Gastrocnemius medialis (tissue), 4 donors: Measurements from ENCODE around the gene TRIM16. TPM values are rescaled to one million over a fixed set of nuclear protein-coding genes. Genes with fewer than 3 reads are reported as not detected.

Experiments
- ATAC-seq, 2 donors: fragments of 150-250 bp; one replicate each; pipeline ENCODE4 v1.9.1; 2016
- DNase-seq, 2 donors: peaks; one replicate each; pipeline ENCODE4 v3.0.0-alpha.2; 2019
- H3K27ac ChIP-seq, 4 donors: fragments of 200-600 bp; sonication (generic); 1 replicate in 1 of 4; 2 replicates in 3 of 4; pipeline ENCODE4 v1.5.1; 2016 to 2018; ENCODE audit warnings: mild to moderate bottlenecking in 2 of 4, moderate library complexity in 1 of 4
- H3K27me3 ChIP-seq, 3 donors: fragments of 200-600 bp; sonication (generic) in 2 of 3; 1 replicate in 1 of 3; 2 replicates in 2 of 3; pipeline versions ENCODE4 v1.5.1 to v1.6.0; 2016 to 2019; ENCODE audit warnings: mild to moderate bottlenecking in 1 of 3, moderate library complexity in 1 of 3
- H3K36me3 ChIP-seq, 2 donors: fragments of 200-600 bp; sonication (generic) in 1 of 2; one replicate each; pipeline ENCODE4 v1.5.1; 2017 to 2018
- H3K4me1 ChIP-seq, 2 donors: fragments of 200-600 bp; sonication (generic) in 1 of 2; one replicate each; pipeline ENCODE4 v1.5.1; 2016 to 2017; ENCODE audit warnings: mild to moderate bottlenecking in 2 of 2
- H3K4me3 ChIP-seq, 4 donors: fragments of 200-600 bp; sonication (generic) in 3 of 4; 1 replicate in 1 of 4; 2 replicates in 3 of 4; pipeline ENCODE4 v1.5.1; 2016 to 2019; ENCODE audit warnings: mild to moderate bottlenecking in 2 of 4
- H3K9me3 ChIP-seq, 3 donors: fragments of 200-600 bp; sonication (generic) in 2 of 3; 1 replicate in 1 of 3; 2 replicates in 2 of 3; pipeline ENCODE4 v1.5.1; 2016 to 2019
- CTCF ChIP-seq, 5 experiments: fragments of 450-650 bp in 3 of 5; fragments of 200-600 bp in 2 of 5; sonication (generic) in 2 of 5; IDR thresholded peaks in 4 of 5; conservative IDR thresholded peaks in 1 of 5; 1 replicate in 4 of 5; 2 replicates in 1 of 5; pipeline ENCODE4 v1.5.1; 2016 to 2019; ENCODE audit warnings: antibody characterized with exemption in 5 of 5, mild to moderate bottlenecking in 3 of 5, moderate library complexity in 3 of 5
- POLR2A ChIP-seq, 2 donors: fragments of 450-650 bp; IDR thresholded peaks; one replicate each; pipeline ENCODE4 v1.6.1; 2017; ENCODE audit warnings: antibody characterized with exemption in 2 of 2, mild to moderate bottlenecking in 2 of 2, moderate library complexity in 2 of 2
- in situ Hi-C, 4 donors: fragments of 200-750 bp; cut with MboI; loops; one replicate each; pipeline versions ENCODE4 v1.15.0 to v1.8.0; 2017; ENCODE audit warnings: low sequenced_read_pairs in 4 of 4
- intact Hi-C: fragments of 100-400 bp; cut with DNase I; formaldehyde crosslinking; loops from one replicate; pipeline ENCODE4 v1.15.1; 2023; ENCODE audit warnings: low total_unique reads
- total RNA-seq, 4 donors: library from RNA; depleted of rRNA; stranded (reverse); fragments of >200 nt; gene quantifications; one replicate each; pipeline versions ENCODE4 v1.1.0 to v1.2.3, GENCODE V29; 2016

TRIM16 gene
- total RNA-seq, 4 donors from 2014 or later = 14.0 to 33.0 (median 21.2) TPM

DNA sequence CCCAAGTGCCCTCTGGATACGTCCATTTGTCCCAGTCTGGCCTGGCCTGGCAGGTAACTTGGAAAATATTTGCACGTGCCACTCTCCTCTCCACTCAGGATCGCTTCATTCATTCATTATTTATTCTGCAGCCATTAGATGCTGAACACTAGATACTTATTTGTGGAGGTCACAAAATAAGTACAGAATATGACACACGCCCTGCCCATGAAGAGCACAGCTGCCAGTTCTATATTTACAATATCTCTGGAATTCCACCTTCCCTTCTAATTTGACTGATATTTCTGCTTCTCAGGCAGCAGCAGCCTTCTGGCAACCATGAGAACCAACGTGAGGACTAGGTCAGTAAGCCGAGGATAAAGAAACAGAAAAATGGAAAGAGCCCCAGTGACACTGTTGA is 20.9 kb downstream of the TRIM16 start:
- no peak for ATAC-seq
- TF ChIP-seq CTCF (IDR thresholded peaks at IDR 0.05 in 4 of 5, conservative IDR thresholded peaks at IDR 0.05 in 1 of 5) (no peak), POLR2A (IDR thresholded peaks at IDR 0.05) (no peak)
- in situ Hi-C loops (no loop called here), intact Hi-C loops (no loop called here)
- H3K9me3 ChIP-seq = no peaks in the 10 kb centered on the region
- no peak for DNase-seq
- H3K4me3 ChIP-seq = no peak overlapping the region
- H3K36me3 ChIP-seq = no peaks in the 10 kb centered on the region
- H3K27me3 ChIP-seq = no peaks in the 10 kb centered on the region
- H3K27ac ChIP-seq = no peak overlapping the region
- H3K4me1 ChIP-seq = no peaks in the 10 kb centered on the region

DNA sequence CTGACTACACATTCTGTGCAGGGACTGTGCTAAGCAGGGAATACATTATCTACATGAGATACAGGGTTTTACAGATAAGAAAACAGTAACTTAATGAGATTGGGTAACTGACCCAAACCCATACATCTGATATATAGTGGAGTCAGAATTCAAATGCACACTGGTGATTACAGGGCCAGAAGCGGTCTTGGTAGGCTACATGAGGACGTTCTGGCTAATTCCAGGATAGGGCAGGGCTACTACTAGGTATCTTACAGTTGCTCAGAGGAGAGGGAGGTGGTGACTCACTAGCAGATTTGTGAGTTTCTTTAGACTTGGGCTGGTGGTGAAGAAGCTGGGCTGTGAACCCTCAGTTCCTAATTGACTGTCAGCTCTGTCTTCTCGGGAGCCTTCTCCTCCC is 21.4 kb downstream of the TRIM16 start:
- in situ Hi-C loops (no loop called here), intact Hi-C loops (no loop called here)
- H3K4me3 ChIP-seq = no peak overlapping the region
- TF ChIP-seq POLR2A (IDR thresholded peaks at IDR 0.05) (no peak), CTCF (IDR thresholded peaks at IDR 0.05 in 4 of 5, conservative IDR thresholded peaks at IDR 0.05 in 1 of 5) (no peak)
- ATAC-seq (no peak), DNase-seq (no peak)
- H3K27me3 ChIP-seq = no peaks in the 10 kb centered on the region
- H3K4me1 ChIP-seq = no peaks in the 10 kb centered on the region
- H3K36me3 ChIP-seq = no peaks in the 10 kb centered on the region
- H3K9me3 ChIP-seq = no peaks in the 10 kb centered on the region
- no peak overlapping the region for H3K27ac ChIP-seq

DNA sequence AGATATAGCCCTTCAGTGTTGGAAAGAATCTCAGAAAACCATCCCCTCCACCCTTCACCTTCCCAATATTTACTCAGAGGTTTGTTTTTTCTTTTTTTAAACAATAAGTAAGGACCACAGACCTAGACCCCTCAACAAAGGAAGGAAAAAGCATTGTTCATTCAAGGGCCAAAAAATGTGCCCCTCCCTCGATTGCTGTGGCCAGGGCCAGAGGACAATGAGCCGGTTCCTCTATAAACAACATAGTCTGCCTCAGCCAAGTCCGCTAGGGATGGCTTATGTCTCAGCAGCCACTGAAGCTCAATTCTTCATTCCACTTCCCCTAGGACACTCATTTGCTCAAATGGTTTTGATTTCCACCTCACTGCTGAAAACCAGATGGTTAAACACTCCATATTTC is 24.0 kb downstream of the TRIM16 start:
- Histone ChIP-seq H3K27me3 (no peaks in the 10 kb centered on the region), H3K4me3 (no peak overlapping the region), H3K9me3 (no peaks in the 10 kb centered on the region), H3K36me3 (no peaks in the 10 kb centered on the region), H3K27ac (peak overlapping the region in 3 of 4 donors; percentile 51 to 66 (median 57)), H3K4me1 (no peaks in the 10 kb centered on the region)
- in situ Hi-C loops (no loop called here), intact Hi-C loops (no loop called here)
- DNase-seq (no peak), ATAC-seq (peak in 1 of 2 donors; percentile 54)
- TF ChIP-seq POLR2A (IDR thresholded peaks at IDR 0.05) (no peak), CTCF (IDR thresholded peaks at IDR 0.05 in 4 of 5, conservative IDR thresholded peaks at IDR 0.05 in 1 of 5) (no peak)

DNA sequence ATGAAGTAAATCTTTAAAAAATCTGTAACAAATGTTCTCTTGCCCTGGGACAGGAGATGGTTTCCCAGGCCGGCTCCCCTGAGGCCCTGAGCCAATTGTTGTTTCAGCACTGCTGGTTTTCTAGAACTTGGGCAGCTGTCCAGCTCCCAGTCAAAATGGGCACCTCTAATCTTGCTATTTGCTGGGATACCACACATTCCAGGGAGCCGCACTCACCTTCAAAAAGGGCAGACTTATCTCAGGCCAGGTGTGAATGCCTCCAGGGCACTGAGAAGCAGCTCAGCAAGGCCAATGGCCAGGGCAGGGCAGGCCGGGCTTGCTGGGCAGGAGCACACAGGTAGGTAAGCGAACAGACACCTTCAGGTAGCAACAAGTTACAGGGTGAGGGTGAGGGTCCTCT is 24.4 kb downstream of the TRIM16 start:
- no peak for TF ChIP-seq CTCF (IDR thresholded peaks at IDR 0.05 in 4 of 5, conservative IDR thresholded peaks at IDR 0.05 in 1 of 5)
- TF ChIP-seq POLR2A (IDR thresholded peaks at IDR 0.05) = no peak
- H3K4me3 ChIP-seq = no peak overlapping the region
- no peaks in the 10 kb centered on the region for H3K4me1 ChIP-seq
- H3K27ac ChIP-seq = peak overlapping the region in 3 of 4 donors; percentile 51 to 66 (median 57)
- no peaks in the 10 kb centered on the region for H3K27me3 ChIP-seq
- in situ Hi-C loops (no loop called here), intact Hi-C loops (no loop called here)
- H3K36me3 ChIP-seq = no peaks in the 10 kb centered on the region
- DNase-seq = no peak
- no peaks in the 10 kb centered on the region for H3K9me3 ChIP-seq
- no peak for ATAC-seq

DNA sequence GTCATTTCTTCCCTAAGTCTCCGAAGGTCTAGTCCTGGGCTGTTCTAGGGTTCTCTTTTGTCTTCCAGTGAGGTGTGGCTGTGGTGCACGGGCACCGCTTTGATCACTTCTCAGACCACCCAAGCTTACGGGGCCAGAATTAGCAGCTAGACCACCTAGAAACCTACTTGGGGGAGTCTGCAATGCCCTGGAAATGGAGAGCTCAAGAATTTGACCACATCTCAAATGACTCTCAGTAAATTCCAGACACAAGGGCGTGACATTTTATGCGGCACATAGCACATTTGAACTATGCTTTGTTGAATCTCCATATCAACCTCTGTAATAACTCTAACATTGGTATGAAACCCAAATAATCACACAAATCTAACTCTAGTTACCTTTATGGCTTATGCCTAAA is 24.9 kb downstream of the TRIM16 start:
- no peaks in the 10 kb centered on the region for H3K4me1 ChIP-seq
- H3K36me3 ChIP-seq = no peaks in the 10 kb centered on the region
- TF ChIP-seq CTCF (IDR thresholded peaks at IDR 0.05 in 4 of 5, conservative IDR thresholded peaks at IDR 0.05 in 1 of 5) (no peak), POLR2A (IDR thresholded peaks at IDR 0.05) (no peak)
- no peak overlapping the region for H3K4me3 ChIP-seq
- H3K27ac ChIP-seq = peak overlapping the region in 3 of 4 donors; percentile 51 to 66 (median 57)
- in situ Hi-C loops (no loop called here), intact Hi-C loops (no loop called here)
- no peaks in the 10 kb centered on the region for H3K27me3 ChIP-seq
- DNase-seq (no peak), ATAC-seq (no peak)
- no peaks in the 10 kb centered on the region for H3K9me3 ChIP-seq
